ENCODE data around the gene ATP6V1A. TPM values are rescaled to one million over a fixed set of nuclear protein-coding genes. Genes with fewer than 3 reads are reported as not detected.
A peak's percentile ranks its signal among the peaks of the same experiment; 100 is the strongest.

The ATP6V1A gene
- polyA plus RNA-seq, 1 experiment, result 83.0 TPM

DNA sequence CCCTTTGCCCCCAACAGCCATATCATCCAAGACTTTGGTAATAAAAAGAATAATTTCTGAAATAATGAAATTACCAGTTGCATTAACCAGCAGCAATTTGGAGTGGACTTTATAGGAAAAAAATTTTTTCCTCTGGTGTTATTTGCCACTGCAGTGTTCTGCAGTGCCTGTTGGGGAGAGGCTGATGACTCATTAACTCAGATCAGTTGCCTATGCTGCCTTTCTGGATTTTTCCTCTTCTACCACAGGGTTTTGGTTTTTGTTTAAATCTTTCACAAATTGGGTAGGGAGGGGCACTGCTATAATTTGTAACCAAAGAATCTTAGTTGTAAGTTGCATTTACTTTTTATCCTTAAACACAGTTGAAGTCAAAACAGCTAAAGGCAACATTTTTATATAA is 22.7 kb downstream of the ATP6V1A start:
- H3K27me3 ChIP-seq (ENCODE audit: control insufficient read depth, insufficient read depth, low read length), result no peaks in the 10 kb centered on the region
- no peaks in the 10 kb centered on the region for H3K9me3 ChIP-seq (ENCODE audit: control insufficient read depth, insufficient read depth, low read length)
- ChIA-PET CTCF (interaction anchor here (1.8 kb wide), 1 partner anchor 24 kb away, joined by 9 read pairs; the partner anchor contains the start of gene NAA50), POLR2A (interaction anchor here (0.7 kb wide), 1 partner anchor 29 kb away, joined by 4 read pairs; no protein-coding TSS in a partner anchor)
- H3K27ac ChIP-seq (ENCODE audit: low read depth, low read length), result no peak overlapping the region
- H3K4me3 ChIP-seq (ENCODE audit: low read depth, low read length), result no peak overlapping the region
- TF ChIP-seq CTCF (IDR thresholded peaks at IDR 0.05; ENCODE audit: low read depth, low read length), result peak; percentile 13; the same call in 1 of the 2 replicates
- DNase-seq (ENCODE audit: low read depth, low spot score), result no peak

- ChIA-PET POLR2A (interaction anchor here (0.7 to 2.7 kb wide), 2 partner anchors 11 to 25 kb away, joined by 3 to 13 read pairs; no protein-coding TSS in a partner anchor), CTCF (no interaction called here)
These were observed 25.2 kb downstream of the ATP6V1A start for GRCh38 chr3:113771993-113772392.

GRCh38 chr3:113773381-113773780 is 26.5 kb downstream of the ATP6V1A start:
- no peak for TF ChIP-seq CTCF (IDR thresholded peaks at IDR 0.05; ENCODE audit: low read depth, low read length)
- Histone ChIP-seq H3K27me3 (ENCODE audit: control insufficient read depth, insufficient read depth, low read length) (no peaks in the 10 kb centered on the region), H3K27ac (ENCODE audit: low read depth, low read length) (no peak overlapping the region), H3K4me3 (ENCODE audit: low read depth, low read length) (no peak overlapping the region), H3K9me3 (ENCODE audit: control insufficient read depth, insufficient read depth, low read length) (no peaks in the 10 kb centered on the region)
- ChIA-PET CTCF (interaction anchor here (0.6 to 1.1 kb wide), 3 partner anchors 28 to 139 kb away, joined by 3 to 7 read pairs (median 4); partner anchors contain the start of gene NAA50), POLR2A (interaction anchor here (1.0 to 2.7 kb wide), 5 partner anchors 10 to 754 kb away, joined by 3 to 13 read pairs (median 4); partner anchors contain the start of genes ATP6V1A and NAA50)
- peak; percentile 74 for DNase-seq (ENCODE audit: low read depth, low spot score)

More at GRCh38 chr3:113771993-113772392, 25.2 kb downstream of the ATP6V1A start:
- no peak for DNase-seq (ENCODE audit: low read depth, low spot score)
- Histone ChIP-seq H3K27ac (ENCODE audit: low read depth, low read length) (no peak overlapping the region), H3K27me3 (ENCODE audit: control insufficient read depth, insufficient read depth, low read length) (no peaks in the 10 kb centered on the region), H3K4me3 (ENCODE audit: low read depth, low read length) (no peak overlapping the region), H3K9me3 (ENCODE audit: control insufficient read depth, insufficient read depth, low read length) (no peaks in the 10 kb centered on the region)
- TF ChIP-seq CTCF (IDR thresholded peaks at IDR 0.05; ENCODE audit: low read depth, low read length), result no peak

DNA sequence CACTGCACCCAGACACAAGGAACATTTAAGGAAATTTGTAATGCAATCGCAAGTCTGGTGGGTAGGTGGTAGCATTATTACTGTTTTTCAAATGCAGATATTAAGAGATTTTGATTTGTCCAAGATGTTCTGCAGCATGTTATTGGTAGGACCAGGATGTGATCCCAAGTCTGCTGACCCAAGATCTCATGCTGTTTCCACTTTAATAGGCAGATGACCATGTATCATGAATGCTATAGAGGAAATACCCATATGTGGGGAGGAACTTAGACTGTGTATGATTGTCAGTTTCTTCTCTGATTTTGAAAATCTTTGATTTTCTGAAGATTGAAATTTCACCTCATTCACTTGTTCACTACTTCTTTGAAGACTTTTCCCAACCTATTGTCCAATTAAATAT is 28.7 kb downstream of the ATP6V1A start:
- POLR2A ChIA-PET, result no interaction called here
- CTCF ChIA-PET, result interaction anchor here (1.6 kb wide), 1 partner anchor 30 kb away, joined by 9 read pairs; no protein-coding TSS in a partner anchor
- DNase-seq (ENCODE audit: low read depth, low spot score), result no peak
- Histone ChIP-seq H3K9me3 (ENCODE audit: control insufficient read depth, insufficient read depth, low read length) (no peaks in the 10 kb centered on the region), H3K4me3 (ENCODE audit: low read depth, low read length) (no peak overlapping the region), H3K27ac (ENCODE audit: low read depth, low read length) (no peak overlapping the region), H3K27me3 (ENCODE audit: control insufficient read depth, insufficient read depth, low read length) (no peaks in the 10 kb centered on the region)
- no peak for TF ChIP-seq CTCF (IDR thresholded peaks at IDR 0.05; ENCODE audit: low read depth, low read length)

DNA sequence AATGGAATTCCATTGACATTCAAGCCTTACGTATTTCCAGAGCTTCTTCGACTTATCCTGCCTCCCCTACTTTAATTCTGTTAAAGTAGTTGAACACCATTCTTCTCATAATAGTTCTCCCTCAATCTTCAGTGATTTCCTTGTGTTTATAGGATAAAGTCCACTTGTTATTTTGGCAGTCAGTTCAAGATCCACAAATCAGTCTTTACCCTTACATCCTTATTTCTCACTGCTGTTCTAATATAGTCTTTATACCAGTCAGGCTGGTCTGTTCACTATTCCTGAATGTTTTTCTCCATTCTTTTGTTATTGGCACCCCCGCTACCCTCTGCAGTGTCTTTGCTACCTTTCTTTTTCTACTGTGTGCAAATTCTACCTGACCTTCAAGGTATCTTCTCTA is 29.7 kb downstream of the ATP6V1A start:
- H3K27me3 ChIP-seq (ENCODE audit: control insufficient read depth, insufficient read depth, low read length), result no peaks in the 10 kb centered on the region
- no peak for TF ChIP-seq CTCF (IDR thresholded peaks at IDR 0.05; ENCODE audit: low read depth, low read length)
- CTCF ChIA-PET, result interaction anchor here (1.0 to 1.6 kb wide), 2 partner anchors 32 to 62 kb away, joined by 3 to 9 read pairs; partner anchors contain the start of gene GRAMD1C
- H3K27ac ChIP-seq (ENCODE audit: low read depth, low read length), result no peak overlapping the region
- POLR2A ChIA-PET, result no interaction called here
- no peaks in the 10 kb centered on the region for H3K9me3 ChIP-seq (ENCODE audit: control insufficient read depth, insufficient read depth, low read length)
- no peak overlapping the region for H3K4me3 ChIP-seq (ENCODE audit: low read depth, low read length)
- DNase-seq (ENCODE audit: low read depth, low spot score), result no peak

All from AG04450 (cell line).